AG09309 (cell line): Measurements from ENCODE around the gene CD164L2.
"Not testable (repeated sequence)": the region's sequence is repeated elsewhere in the genome, so short reads cannot be mapped to it uniquely, and the experiment has no call there.

Experiments
- DNase-seq: peaks from one replicate; pipeline ENCODE4 v3.0.0-alpha.2; 2010; ENCODE audit warnings: low read depth
- H3K4me3 ChIP-seq: 2 replicates; pipeline ENCODE4 v1.5.1; 2011; ENCODE audit warnings: mild to moderate bottlenecking, low read depth, low read length, moderate library complexity; ENCODE audit not compliant: control insufficient read depth
- TF ChIP-seq, protein P1 (sequence below): IDR thresholded peaks from 2 replicates; pipeline ENCODE4 v1.5.1; 2011; ENCODE audit warnings: mild to moderate bottlenecking, low read depth, low read length, inconsistent platforms; ENCODE audit not compliant: insufficient read depth, control insufficient read depth; ENCODE audit errors: missing control alignments

CD164L2 gene

GRCh38 chr1:27414091-27414490 is 31.0 kb upstream of the CD164L2 start:
- TF ChIP-seq, protein P1, sequence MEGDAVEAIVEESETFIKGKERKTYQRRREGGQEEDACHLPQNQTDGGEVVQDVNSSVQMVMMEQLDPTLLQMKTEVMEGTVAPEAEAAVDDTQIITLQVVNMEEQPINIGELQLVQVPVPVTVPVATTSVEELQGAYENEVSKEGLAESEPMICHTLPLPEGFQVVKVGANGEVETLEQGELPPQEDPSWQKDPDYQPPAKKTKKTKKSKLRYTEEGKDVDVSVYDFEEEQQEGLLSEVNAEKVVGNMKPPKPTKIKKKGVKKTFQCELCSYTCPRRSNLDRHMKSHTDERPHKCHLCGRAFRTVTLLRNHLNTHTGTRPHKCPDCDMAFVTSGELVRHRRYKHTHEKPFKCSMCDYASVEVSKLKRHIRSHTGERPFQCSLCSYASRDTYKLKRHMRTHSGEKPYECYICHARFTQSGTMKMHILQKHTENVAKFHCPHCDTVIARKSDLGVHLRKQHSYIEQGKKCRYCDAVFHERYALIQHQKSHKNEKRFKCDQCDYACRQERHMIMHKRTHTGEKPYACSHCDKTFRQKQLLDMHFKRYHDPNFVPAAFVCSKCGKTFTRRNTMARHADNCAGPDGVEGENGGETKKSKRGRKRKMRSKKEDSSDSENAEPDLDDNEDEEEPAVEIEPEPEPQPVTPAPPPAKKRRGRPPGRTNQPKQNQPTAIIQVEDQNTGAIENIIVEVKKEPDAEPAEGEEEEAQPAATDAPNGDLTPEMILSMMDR = no peak
- no peak overlapping the region for H3K4me3 ChIP-seq
- no peak for DNase-seq

GRCh38 chr1:27413004-27413403 is 29.9 kb upstream of the CD164L2 start:
- H3K4me3 ChIP-seq = no peak overlapping the region
- DNase-seq = no peak
- TF ChIP-seq, protein P1 = no peak

- TF ChIP-seq, protein P1 = no peak
- no peak for DNase-seq
- H3K4me3 ChIP-seq = no peak overlapping the region
Observed at GRCh38 chr1:27412502-27412901, 29.4 kb upstream of the CD164L2 start.

- H3K4me3 ChIP-seq = no peak overlapping the region
- TF ChIP-seq, protein P1 = no peak
- DNase-seq = no peak
Observed at GRCh38 chr1:27410709-27411108, 27.6 kb upstream of the CD164L2 start.

- no peak overlapping the region for H3K4me3 ChIP-seq
- TF ChIP-seq, protein P1 = no peak
- DNase-seq = no peak
Observed at GRCh38 chr1:27409669-27410068, 26.5 kb upstream of the CD164L2 start.

DNA sequence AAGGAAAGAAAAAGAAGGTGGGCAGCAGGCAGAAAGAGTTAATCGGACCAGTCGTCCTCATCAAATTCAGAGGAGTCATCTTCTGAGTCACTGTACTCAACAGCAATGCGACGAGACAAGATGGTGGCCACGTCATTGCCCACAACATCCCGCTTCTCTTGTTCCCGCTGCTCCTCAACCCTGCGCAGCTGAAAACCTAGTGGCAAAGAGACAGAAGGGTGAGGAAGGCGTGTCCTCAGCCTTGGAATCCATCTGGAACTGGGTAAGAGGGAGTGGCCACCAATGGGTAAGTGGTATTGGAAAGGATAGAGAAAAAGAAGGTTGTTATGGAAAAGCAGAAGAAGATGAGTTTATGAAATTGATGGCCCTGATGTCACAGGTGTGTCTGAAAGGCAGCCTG is 25.0 kb upstream of the CD164L2 start:
- DNase-seq = no peak
- TF ChIP-seq, protein P1 = no peak

GRCh38 chr1:27406791-27407190 is 23.7 kb upstream of the CD164L2 start:
- DNase-seq = not testable (repeated sequence)

More for the DNA sequence above, 25.0 kb upstream of the CD164L2 start:
- no peak overlapping the region for H3K4me3 ChIP-seq

More at GRCh38 chr1:27406791-27407190, 23.7 kb upstream of the CD164L2 start:
- H3K4me3 ChIP-seq = not testable (repeated sequence)
